ENCODE results near the gene TAF9.

DNA sequence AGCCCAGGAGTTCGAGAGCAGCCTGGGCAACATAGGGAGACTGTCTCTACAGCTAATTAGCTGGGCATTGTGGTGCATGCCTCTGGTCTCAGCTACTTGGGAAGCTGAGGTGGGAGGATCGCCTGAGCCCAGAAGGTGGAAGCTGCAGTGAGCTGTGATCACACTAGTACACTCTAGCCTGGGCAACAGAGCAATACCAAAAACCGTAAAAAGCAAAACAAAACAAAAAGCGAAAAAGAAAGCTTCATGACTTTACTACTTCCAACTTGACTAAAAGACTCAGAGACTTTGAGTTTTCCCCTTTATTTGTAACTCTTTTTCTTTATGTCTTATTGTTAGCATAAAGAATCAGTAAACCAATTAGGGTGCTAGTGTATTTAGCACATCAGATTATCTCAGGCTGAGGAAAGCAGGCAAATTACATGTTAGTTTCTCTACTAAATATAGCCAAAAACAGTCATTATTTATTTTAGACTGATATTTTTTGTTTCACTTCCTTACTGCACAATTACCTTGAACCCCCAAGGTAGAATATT lies 5.7 kb upstream of the TAF9 start:
- TF ChIP-seq, protein P1, sequence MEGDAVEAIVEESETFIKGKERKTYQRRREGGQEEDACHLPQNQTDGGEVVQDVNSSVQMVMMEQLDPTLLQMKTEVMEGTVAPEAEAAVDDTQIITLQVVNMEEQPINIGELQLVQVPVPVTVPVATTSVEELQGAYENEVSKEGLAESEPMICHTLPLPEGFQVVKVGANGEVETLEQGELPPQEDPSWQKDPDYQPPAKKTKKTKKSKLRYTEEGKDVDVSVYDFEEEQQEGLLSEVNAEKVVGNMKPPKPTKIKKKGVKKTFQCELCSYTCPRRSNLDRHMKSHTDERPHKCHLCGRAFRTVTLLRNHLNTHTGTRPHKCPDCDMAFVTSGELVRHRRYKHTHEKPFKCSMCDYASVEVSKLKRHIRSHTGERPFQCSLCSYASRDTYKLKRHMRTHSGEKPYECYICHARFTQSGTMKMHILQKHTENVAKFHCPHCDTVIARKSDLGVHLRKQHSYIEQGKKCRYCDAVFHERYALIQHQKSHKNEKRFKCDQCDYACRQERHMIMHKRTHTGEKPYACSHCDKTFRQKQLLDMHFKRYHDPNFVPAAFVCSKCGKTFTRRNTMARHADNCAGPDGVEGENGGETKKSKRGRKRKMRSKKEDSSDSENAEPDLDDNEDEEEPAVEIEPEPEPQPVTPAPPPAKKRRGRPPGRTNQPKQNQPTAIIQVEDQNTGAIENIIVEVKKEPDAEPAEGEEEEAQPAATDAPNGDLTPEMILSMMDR (IDR thresholded peaks at IDR 0.05): no peak
- TF ChIP-seq POLR2A (IDR thresholded peaks at IDR 0.05): no peak
